Right cardiac atrium (tissue), 5 donors: ENCODE results near the gene ADORA1. TPM values are rescaled to one million over a fixed set of nuclear protein-coding genes. Genes with fewer than 3 reads are reported as not detected.

Experiments
- ATAC-seq, 2 donors: fragments of 200-7000 bp; cut with Tn5 transposase; one replicate each; pipeline versions ENCODE4 v1.8.0 to v1.9.1; 2020; ENCODE audit warnings: moderate library complexity in 2 of 2, mild to moderate bottlenecking in 1 of 2
- DNase-seq, 3 donors: peaks; one replicate each; pipeline ENCODE4 v3.0.0-alpha.2; 2020
- H3K27ac ChIP-seq: one replicate; pipeline ENCODE4 v1.5.1; 2013; ENCODE audit warnings: mild to moderate bottlenecking, low read length, control low read depth, moderate library complexity
- H3K27me3 ChIP-seq: one replicate; pipeline ENCODE4 v1.6.1; 2013; ENCODE audit not compliant: control insufficient read depth, insufficient read depth
- H3K4me1 ChIP-seq: one replicate; pipeline ENCODE4 v1.6.1; 2013; ENCODE audit warnings: low read length; ENCODE audit not compliant: control insufficient read depth, insufficient read depth
- H3K4me3 ChIP-seq: one replicate; pipeline ENCODE4 v1.5.1; 2013; ENCODE audit warnings: low read length, control low read depth
- H3K9me3 ChIP-seq: one replicate; pipeline ENCODE4 v1.6.1; 2013; ENCODE audit warnings: low read length; ENCODE audit not compliant: control insufficient read depth
- WGBS: extraction: QIAGEN DNeasy Blood & Tissue Kit; methylation state at CpG from one replicate; pipeline ENCODE4 v1.1.7; 2013; 5-methylcytosine and 5-hydroxymethylcytosine counted together
- intact Hi-C, 4 donors: fragments of 100-400 bp; cut with DNase I; formaldehyde crosslinking; loops; one replicate each; pipeline versions ENCODE4 v1.11.0 to v1.14.0; 2022 to 2023
- polyA plus RNA-seq: library from polyadenylated mRNA; stranded (reverse); fragments of 200-250 nt; gene quantifications from one replicate; pipeline ENCODE4 v1.2.3, GENCODE V29; 2013
- total RNA-seq, 4 donors: library from RNA; stranded (reverse); fragmentation: NEBNext Ultra II Directional; extraction: Animal tissue kit (Norgen Biotek cat#: 25700); gene quantifications; one replicate each; pipeline ENCODE4 v1.2.1, GENCODE V29; 2021
- donor health status: healthy with polysubstance abuse.
- donor health status: DM: no; HTN: yes; CAD: no.
- donor health status: DM: no; HTN: no; CAD: no.
- donor health status: DM: no; HTN: yes; CAD: no; lungs with severe emphysema.
- donor health status: DM: yes; HTN: yes; CAD: no.

ADORA1 gene
- total and polyA plus RNA-seq, 5 donors, result 14.8 to 32.9 (median 23.5) TPM

- Histone ChIP-seq H3K27ac (no peak overlapping the region), H3K4me3 (no peak overlapping the region), H3K27me3 (no peaks in the 10 kb centered on the region), H3K9me3 (no peaks in the 10 kb centered on the region), H3K4me1 (no peaks in the 10 kb centered on the region)
- ATAC-seq (no peak), DNase-seq (no peak)
- intact Hi-C loops, result loop anchor here in 1 of 4 donors (5.0 kb wide), 1 partner anchor 60 kb away; no protein-coding TSS in a partner anchor
- WGBS, result 40% methylated on average over 2 of the region's 2 CpGs
Measured at GRCh38 chr1:203112475-203112874, 15.1 kb upstream of the ADORA1 start.

- Histone ChIP-seq H3K4me3 (no peak overlapping the region), H3K4me1 (peaks cover 1% of the 10 kb centered on the region), H3K27me3 (no peaks in the 10 kb centered on the region), H3K27ac (no peak overlapping the region), H3K9me3 (no peaks in the 10 kb centered on the region)
- DNase-seq (no peak), ATAC-seq (no peak)
- intact Hi-C loops, result loop anchor here in 1 of 4 donors (5.0 kb wide), 1 partner anchor 59 kb away; no protein-coding TSS in a partner anchor
- 57% methylated on average over 4 of the region's 4 CpGs for WGBS
Measured at GRCh38 chr1:203113308-203113707, 14.2 kb upstream of the ADORA1 start.

- no peak overlapping the region for H3K27ac ChIP-seq
- no peak overlapping the region for H3K4me3 ChIP-seq
- no peak for ATAC-seq
- H3K4me1 ChIP-seq, result peaks cover 3% of the 10 kb centered on the region
- no peaks in the 10 kb centered on the region for H3K27me3 ChIP-seq
- WGBS, result 68% methylated on average over 7 of the region's 7 CpGs
- DNase-seq, result no peak
- intact Hi-C loops, result loop anchor here in 1 of 4 donors (5.0 kb wide), 1 partner anchor 58 kb away; no protein-coding TSS in a partner anchor
- H3K9me3 ChIP-seq, result no peaks in the 10 kb centered on the region
Measured at GRCh38 chr1:203114202-203114601, 13.3 kb upstream of the ADORA1 start.

GRCh38 chr1:203116091-203116820, 11.3 kb upstream of the ADORA1 start:
- Histone ChIP-seq H3K9me3 (no peaks in the 10 kb centered on the region), H3K27ac (no peak overlapping the region), H3K4me3 (no peak overlapping the region), H3K27me3 (no peaks in the 10 kb centered on the region), H3K4me1 (peaks cover 3% of the 10 kb centered on the region)
- ATAC-seq (no peak), DNase-seq (no peak)
- 66% methylated on average over 10 of the region's 10 CpGs for WGBS
- intact Hi-C loops, result loop anchor here (2.0 to 5.0 kb wide), 3 partner anchors 74 to 101 kb away; no protein-coding TSS in a partner anchor

GRCh38 chr1:203117611-203118575, 9.6 kb upstream of the ADORA1 start:
- H3K4me1 ChIP-seq, result peaks cover 3% of the 10 kb centered on the region
- 19% methylated on average over 35 of the region's 35 CpGs for WGBS

GRCh38 chr1:203120325-203121153, 7.0 kb upstream of the ADORA1 start:
- WGBS, result 74% methylated on average over 7 of the region's 7 CpGs
- DNase-seq, result no peak
- no peak for ATAC-seq
- Histone ChIP-seq H3K4me3 (no peak overlapping the region), H3K27ac (no peak overlapping the region), H3K27me3 (no peaks in the 10 kb centered on the region), H3K4me1 (peaks cover 4% of the 10 kb centered on the region), H3K9me3 (no peaks in the 10 kb centered on the region)
- intact Hi-C loops, result loop anchor here in 1 of 4 donors (5.0 kb wide), 1 partner anchor 52 kb away; no protein-coding TSS in a partner anchor

More at GRCh38 chr1:203117611-203118575, 9.6 kb upstream of the ADORA1 start:
- Histone ChIP-seq H3K27me3 (no peaks in the 10 kb centered on the region), H3K27ac (no peak overlapping the region), H3K4me3 (no peak overlapping the region), H3K9me3 (no peaks in the 10 kb centered on the region)
- DNase-seq (peak; percentile 81 to 92 (median 90)), ATAC-seq (peak; percentile 91)
- intact Hi-C loops, result loop anchor here (2.0 to 5.0 kb wide), 3 partner anchors 76 to 99 kb away; no protein-coding TSS in a partner anchor

GRCh38 chr1:203121186-203122015, 6.1 kb upstream of the ADORA1 start:
- no peaks in the 10 kb centered on the region for H3K9me3 ChIP-seq
- H3K27me3 ChIP-seq, result no peaks in the 10 kb centered on the region
- H3K4me3 ChIP-seq, result no peak overlapping the region
- WGBS, result 61% methylated on average over 11 of the region's 11 CpGs
- ATAC-seq (no peak), DNase-seq (no peak)
- intact Hi-C loops, result loop anchor here in 1 of 4 donors (2.0 to 5.0 kb wide), 2 partner anchors 51 to 87 kb away; no protein-coding TSS in a partner anchor
- peaks cover 4% of the 10 kb centered on the region for H3K4me1 ChIP-seq
- no peak overlapping the region for H3K27ac ChIP-seq

GRCh38 chr1:203122159-203122558, 5.4 kb upstream of the ADORA1 start:
- no peaks in the 10 kb centered on the region for H3K9me3 ChIP-seq
- no peak overlapping the region for H3K27ac ChIP-seq
- no peaks in the 10 kb centered on the region for H3K27me3 ChIP-seq
- WGBS, result 98% methylated on average over 2 of the region's 2 CpGs
- H3K4me1 ChIP-seq, result peaks cover 4% of the 10 kb centered on the region
- DNase-seq, result no peak
- H3K4me3 ChIP-seq, result no peak overlapping the region
- no peak for ATAC-seq
- intact Hi-C loops, result loop anchor here in 1 of 4 donors (2.0 to 5.0 kb wide), 2 partner anchors 50 to 87 kb away; no protein-coding TSS in a partner anchor

GRCh38 chr1:203124011-203124410, 3.5 kb upstream of the ADORA1 start:
- ATAC-seq, result no peak

More at GRCh38 chr1:203124011-203124410, 3.5 kb upstream of the ADORA1 start:
- Histone ChIP-seq H3K9me3 (no peaks in the 10 kb centered on the region), H3K27me3 (no peaks in the 10 kb centered on the region), H3K27ac (no peak overlapping the region), H3K4me1 (peaks cover 1% of the 10 kb centered on the region), H3K4me3 (no peak overlapping the region)
- intact Hi-C loops, result loop anchor here in 1 of 4 donors (5.0 kb wide), 1 partner anchor 48 kb away; no protein-coding TSS in a partner anchor
- 42% methylated on average over 5 of the region's 5 CpGs for WGBS
- no peak for DNase-seq
